Calu3 (cell line): ENCODE results near the gene RPTOR. TPM values are rescaled to one million over a fixed set of nuclear protein-coding genes. Genes with fewer than 3 reads are reported as not detected.

Experiments
- BruUV-seq: library from RNA; stranded (reverse); fragments of 400-500 nt; replicated peaks from 2 replicates; lab custom pipeline; 2021; lab: Mats Ljungman, UMichigan
- CTCF ChIA-PET: fragments of 300-600 bp; sonication (Branson Sonifier 250); formaldehyde crosslinking; loops from one replicate; lab custom pipeline; 2022; ENCODE audit warnings: antibody characterized with exemption; lab: Charles Lee
- DNase-seq: peaks from one replicate; pipeline ENCODE4 v3.0.0; 2022
- H3K27ac Mint-ChIP-seq: one replicate; pipeline ENCODE4 v1.8.0; 2022; ENCODE audit warnings: mixed read lengths; ENCODE audit not compliant: unreplicated experiment
- H3K27me3 Mint-ChIP-seq: one replicate; pipeline ENCODE4 v1.8.0; 2022; ENCODE audit warnings: mixed read lengths; ENCODE audit not compliant: unreplicated experiment
- H3K36me3 Mint-ChIP-seq: one replicate; pipeline ENCODE4 v1.8.0; 2022; ENCODE audit warnings: mild to moderate bottlenecking, moderate library complexity, mixed read lengths; ENCODE audit not compliant: insufficient read depth, unreplicated experiment
- H3K4me1 Mint-ChIP-seq: one replicate; pipeline ENCODE4 v1.8.0; 2022; ENCODE audit warnings: mild to moderate bottlenecking, low read depth, mixed read lengths; ENCODE audit not compliant: unreplicated experiment
- H3K4me3 Mint-ChIP-seq: one replicate; pipeline ENCODE4 v1.8.0; 2022; ENCODE audit warnings: mild to moderate bottlenecking, low read depth, moderate library complexity, mixed read lengths; ENCODE audit not compliant: unreplicated experiment
- H3K9me3 Mint-ChIP-seq: one replicate; pipeline ENCODE4 v1.8.0; 2022; ENCODE audit warnings: low read depth, mixed read lengths; ENCODE audit not compliant: unreplicated experiment
- CTCF ChIP-seq: fragments of 200-600 bp; IDR thresholded peaks from one replicate; pipeline ENCODE4 v1.8.0; 2022; ENCODE audit warnings: antibody characterized with exemption; ENCODE audit not compliant: unreplicated experiment
- intact Hi-C: fragments of 100-400 bp; cut with micrococcal nuclease; formaldehyde crosslinking; loops from one replicate; pipeline ENCODE4 v1.10.0; 2022; ENCODE audit not compliant: unreplicated experiment
- total RNA-seq: library from RNA; stranded (reverse); gene quantifications from 2 replicates; pipeline ENCODE4 v1.2.3, GENCODE V29; 2022

The RPTOR gene
- total RNA-seq, 1 experiment from 2014 or later = 41.8 TPM

GRCh38 chr17:80989586-80989913, 444.9 kb downstream of the RPTOR start:
- no peaks in the 10 kb centered on the region for H3K4me1 Mint-ChIP-seq
- DNase-seq = no peak
- peaks cover 23% of the 10 kb centered on the region for H3K36me3 Mint-ChIP-seq
- H3K27ac Mint-ChIP-seq = no peak overlapping the region
- no peak for TF ChIP-seq CTCF
- H3K27me3 Mint-ChIP-seq = peaks cover 31% of the 10 kb centered on the region
- intact Hi-C loops = loop anchor here (5.0 kb wide), 1 partner anchor 113 kb away; no protein-coding TSS in a partner anchor
- H3K9me3 Mint-ChIP-seq = no peaks in the 10 kb centered on the region
- no TSS peak for BruUV-seq
- no peak overlapping the region for H3K4me3 Mint-ChIP-seq
- CTCF ChIA-PET = interaction anchor here (0.6 to 1.5 kb wide), 8 partner anchors 17 to 1503 kb away, joined by 3 to 7 read pairs (median 4); no protein-coding TSS in a partner anchor

GRCh38 chr17:80990921-80991644, 446.4 kb downstream of the RPTOR start:
- H3K4me3 Mint-ChIP-seq = peak overlapping the region; percentile 62
- no TSS peak for BruUV-seq
- peaks cover 30% of the 10 kb centered on the region for H3K36me3 Mint-ChIP-seq
- H3K4me1 Mint-ChIP-seq = no peaks in the 10 kb centered on the region
- TF ChIP-seq CTCF = no peak
- H3K27me3 Mint-ChIP-seq = peaks cover 22% of the 10 kb centered on the region
- intact Hi-C loops = no loop called here
- H3K27ac Mint-ChIP-seq = peak overlapping the region; percentile 29
- CTCF ChIA-PET = interaction anchor here (0.5 kb wide), 1 partner anchor 42 kb away, joined by 4 read pairs; no protein-coding TSS in a partner anchor
- DNase-seq = no peak
- no peaks in the 10 kb centered on the region for H3K9me3 Mint-ChIP-seq

- Mint-ChIP-seq H3K36me3 (peaks cover 34% of the 10 kb centered on the region), H3K27me3 (peaks cover 17% of the 10 kb centered on the region), H3K9me3 (no peaks in the 10 kb centered on the region), H3K4me3 (peak within 1 kb of the TSS; percentile 62), H3K4me1 (no peaks in the 10 kb centered on the region), H3K27ac (peak within 1 kb of the TSS; percentile 29)
- peak; percentile 81 for DNase-seq
- intact Hi-C loops = no loop called here
- TF ChIP-seq CTCF = no peak
- CTCF ChIA-PET = interaction anchor here (0.5 kb wide), 1 partner anchor 41 kb away, joined by 4 read pairs; no protein-coding TSS in a partner anchor
- BruUV-seq = no TSS peak
These were observed 447.0 kb downstream of the RPTOR start, which contains the start of gene CHMP6 for GRCh38 chr17:80991645-80992076. Gene CHMP6, plus strand, starts transcription at chr17:80991841. Its CDS starts 78 bp downstream, at chr17:80991919.

- no peaks in the 10 kb centered on the region for H3K4me1 Mint-ChIP-seq
- TF ChIP-seq CTCF = no peak
- H3K27me3 Mint-ChIP-seq = peaks cover 10% of the 10 kb centered on the region
- peak overlapping the region; percentile 62 for H3K4me3 Mint-ChIP-seq
- H3K9me3 Mint-ChIP-seq = no peaks in the 10 kb centered on the region
- no peak overlapping the region for H3K27ac Mint-ChIP-seq
- H3K36me3 Mint-ChIP-seq = peaks cover 34% of the 10 kb centered on the region
- BruUV-seq = TSS peak; percentile 92
- CTCF ChIA-PET = interaction anchor here (0.6 to 1.0 kb wide), 3 partner anchors 30 to 159 kb away, joined by 3 to 5 read pairs (median 3); no protein-coding TSS in a partner anchor
- intact Hi-C loops = no loop called here
- DNase-seq = no peak
These were observed 447.7 kb downstream of the RPTOR start for GRCh38 chr17:80992077-80992947.
